DOHH2 (cell line): ENCODE results near the gene IFRD2.

Experiments
- CTCF ChIP-seq: fragments of 200-600 bp; sonication (generic); IDR thresholded peaks from one replicate; pipeline ENCODE4 v1.5.1; 2014; ENCODE audit warnings: antibody characterized with exemption, mild to moderate bottlenecking, low read depth, low read length; ENCODE audit not compliant: poor library complexity, severe bottlenecking
- EZH2phosphoT487 ChIP-seq: fragments of 200-600 bp; sonication (generic); IDR thresholded peaks from 2 replicates; pipeline ENCODE4 v1.6.1; 2017; ENCODE audit warnings: borderline replicate concordance, mild to moderate bottlenecking, antibody characterized with exemption, low read length, moderate library complexity, mixed read lengths

DNA sequence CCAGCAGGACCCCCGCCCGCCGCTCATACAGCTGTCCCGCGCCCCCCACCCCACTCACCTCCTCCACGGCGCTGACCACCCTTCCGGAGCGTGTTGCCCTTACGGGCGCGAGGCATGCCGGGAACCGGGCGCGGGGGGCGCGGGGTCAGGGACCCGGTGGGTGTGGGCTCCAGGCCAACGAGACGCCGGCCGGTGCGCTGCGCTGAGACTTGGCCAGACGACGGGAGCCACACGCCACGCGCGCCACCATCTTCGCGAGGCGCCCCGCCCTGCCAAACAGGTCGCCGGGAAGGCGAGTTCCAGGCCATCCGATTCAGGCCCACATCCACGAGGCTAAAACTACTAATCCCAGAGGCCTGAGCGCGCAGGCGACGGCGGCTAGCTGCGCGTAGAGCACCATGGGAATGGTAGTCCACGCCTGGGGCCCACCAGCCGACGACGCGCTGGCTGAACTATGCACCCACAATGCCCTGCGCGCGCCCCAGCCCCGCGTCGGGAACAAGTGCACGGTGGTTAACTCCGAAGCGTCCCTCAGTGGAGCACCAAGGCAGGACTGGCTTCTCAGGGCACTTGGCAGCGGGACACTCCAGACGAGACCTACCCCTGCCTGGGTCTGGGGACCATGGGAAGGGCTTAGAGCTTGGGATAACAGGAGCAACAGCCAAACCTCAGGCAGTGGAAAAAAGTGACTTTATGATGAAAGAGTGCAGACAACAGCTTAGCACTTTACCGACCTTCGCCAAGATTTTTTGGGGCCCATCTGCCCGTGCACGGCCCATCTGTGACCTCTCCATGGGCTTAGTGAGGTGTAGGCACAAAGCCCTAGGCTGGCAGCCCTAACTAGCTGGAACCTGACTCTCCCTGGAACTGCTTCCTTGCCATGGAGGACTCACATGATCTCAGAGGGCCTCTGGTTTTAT, at the start of gene IFRD2:
- TF ChIP-seq CTCF (no peak), EZH2phosphoT487 (no peak)
